ENCODE data around the gene RNF145.

RNF145 gene

DNA sequence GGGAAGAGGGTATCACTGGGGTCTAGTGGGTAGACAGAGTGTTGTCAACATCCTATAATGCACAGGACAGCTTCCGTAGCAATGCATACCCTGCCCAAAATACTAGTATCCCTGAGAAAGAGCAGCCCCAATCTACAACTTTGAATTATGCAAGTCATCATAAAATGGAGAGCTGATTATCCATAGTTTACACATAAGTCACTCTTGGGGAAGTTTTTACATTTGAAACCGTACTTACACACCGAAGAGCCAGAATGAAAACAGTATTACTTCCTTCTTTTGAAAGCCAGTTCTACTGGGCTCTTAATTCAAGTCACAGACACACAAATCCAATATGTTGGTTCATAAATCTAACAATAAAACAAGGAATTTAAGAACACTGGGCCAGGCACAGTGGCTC is 21.6 kb downstream of the RNF145 start:
- DNase-seq (ENCODE audit: low read depth) = no peak
- TF ChIP-seq, protein P1, sequence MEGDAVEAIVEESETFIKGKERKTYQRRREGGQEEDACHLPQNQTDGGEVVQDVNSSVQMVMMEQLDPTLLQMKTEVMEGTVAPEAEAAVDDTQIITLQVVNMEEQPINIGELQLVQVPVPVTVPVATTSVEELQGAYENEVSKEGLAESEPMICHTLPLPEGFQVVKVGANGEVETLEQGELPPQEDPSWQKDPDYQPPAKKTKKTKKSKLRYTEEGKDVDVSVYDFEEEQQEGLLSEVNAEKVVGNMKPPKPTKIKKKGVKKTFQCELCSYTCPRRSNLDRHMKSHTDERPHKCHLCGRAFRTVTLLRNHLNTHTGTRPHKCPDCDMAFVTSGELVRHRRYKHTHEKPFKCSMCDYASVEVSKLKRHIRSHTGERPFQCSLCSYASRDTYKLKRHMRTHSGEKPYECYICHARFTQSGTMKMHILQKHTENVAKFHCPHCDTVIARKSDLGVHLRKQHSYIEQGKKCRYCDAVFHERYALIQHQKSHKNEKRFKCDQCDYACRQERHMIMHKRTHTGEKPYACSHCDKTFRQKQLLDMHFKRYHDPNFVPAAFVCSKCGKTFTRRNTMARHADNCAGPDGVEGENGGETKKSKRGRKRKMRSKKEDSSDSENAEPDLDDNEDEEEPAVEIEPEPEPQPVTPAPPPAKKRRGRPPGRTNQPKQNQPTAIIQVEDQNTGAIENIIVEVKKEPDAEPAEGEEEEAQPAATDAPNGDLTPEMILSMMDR (IDR thresholded peaks at IDR 0.05; ENCODE audit: low read depth, low read length, missing control alignments) = no peak
- H3K4me3 ChIP-seq (ENCODE audit: low read depth, low read length) = no peak overlapping the region
- in situ Hi-C loops (cut with HindIII; ENCODE audit: low sequenced_read_pairs) = no loop called here

DNA sequence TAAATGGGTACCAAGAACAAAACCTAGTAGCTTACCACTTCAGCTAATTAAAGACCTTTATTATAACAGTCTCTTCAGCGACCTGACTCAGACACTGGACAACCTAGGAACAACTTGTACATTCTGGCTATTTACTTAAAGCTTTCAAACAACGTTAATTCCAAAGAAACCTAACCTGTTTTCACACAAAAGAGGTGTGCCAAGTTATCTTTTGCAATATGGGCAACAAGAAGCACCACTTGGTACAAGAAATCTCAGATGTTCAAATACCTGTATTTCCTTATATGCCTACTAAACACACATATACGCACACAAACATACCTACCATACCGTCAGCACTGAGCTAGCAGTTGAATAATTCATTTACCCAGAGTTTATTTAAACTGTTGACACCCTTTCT is 23.0 kb downstream of the RNF145 start:
- TF ChIP-seq, protein P1 (IDR thresholded peaks at IDR 0.05; ENCODE audit: low read depth, low read length, missing control alignments) = no peak
- in situ Hi-C loops (cut with HindIII; ENCODE audit: low sequenced_read_pairs) = no loop called here
- no peak for DNase-seq (ENCODE audit: low read depth)
- no peak overlapping the region for H3K4me3 ChIP-seq (ENCODE audit: low read depth, low read length)

DNA sequence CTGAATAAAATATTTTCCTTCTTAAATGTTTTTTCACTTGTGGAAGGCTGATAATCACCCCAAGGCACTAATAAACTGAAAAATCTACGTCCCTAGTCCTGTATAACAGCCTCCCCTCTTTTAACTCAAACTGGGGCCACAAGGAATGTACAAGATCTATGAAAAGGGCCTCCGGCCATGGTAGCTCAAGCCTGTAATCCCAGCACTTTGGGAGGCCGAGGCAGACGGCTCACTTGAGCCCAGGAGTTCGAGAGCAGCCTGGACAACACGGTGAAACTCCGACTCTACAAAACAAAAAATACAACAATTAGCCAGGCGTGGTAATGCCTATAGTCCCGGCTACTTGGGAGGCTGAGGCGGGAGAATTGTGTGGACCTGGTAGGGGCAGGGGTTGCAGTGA is 23.6 kb downstream of the RNF145 start:
- no peak for DNase-seq (ENCODE audit: low read depth)
- TF ChIP-seq, protein P1 (IDR thresholded peaks at IDR 0.05; ENCODE audit: low read depth, low read length, missing control alignments) = no peak
- no peak overlapping the region for H3K4me3 ChIP-seq (ENCODE audit: low read depth, low read length)
- in situ Hi-C loops (cut with HindIII; ENCODE audit: low sequenced_read_pairs) = no loop called here

DNA sequence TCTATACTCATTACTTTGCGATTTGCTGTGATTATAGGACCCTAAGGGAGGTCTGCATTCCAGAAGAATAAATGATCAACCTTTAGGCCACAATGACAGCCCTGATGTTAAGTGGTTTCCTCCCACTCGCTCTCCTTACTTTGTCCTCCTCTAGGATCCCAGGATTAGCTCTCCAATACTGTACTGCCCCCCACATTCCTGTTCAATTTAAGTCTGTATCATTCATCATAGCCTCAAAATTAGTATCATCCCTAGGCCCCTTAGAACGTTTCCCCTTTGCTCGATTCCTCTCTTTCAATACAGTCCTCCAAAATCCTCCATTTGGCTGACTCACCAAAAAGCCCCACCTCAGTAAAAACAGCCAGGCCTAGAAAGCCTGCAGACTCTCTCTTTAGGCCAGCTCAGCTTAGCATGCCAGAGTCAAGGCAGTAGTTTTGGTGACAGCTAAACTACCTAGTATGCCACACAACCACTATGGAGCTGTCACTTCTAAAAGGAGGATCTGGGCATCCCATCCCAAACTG is 24.4 kb downstream of the RNF145 start:
- TF ChIP-seq, protein P1 (IDR thresholded peaks at IDR 0.05; ENCODE audit: low read depth, low read length, missing control alignments) = no peak
- peak; percentile 84 for DNase-seq (ENCODE audit: low read depth)
- in situ Hi-C loops (cut with HindIII; ENCODE audit: low sequenced_read_pairs) = no loop called here
- H3K4me3 ChIP-seq (ENCODE audit: low read depth, low read length) = no peak overlapping the region

DNA sequence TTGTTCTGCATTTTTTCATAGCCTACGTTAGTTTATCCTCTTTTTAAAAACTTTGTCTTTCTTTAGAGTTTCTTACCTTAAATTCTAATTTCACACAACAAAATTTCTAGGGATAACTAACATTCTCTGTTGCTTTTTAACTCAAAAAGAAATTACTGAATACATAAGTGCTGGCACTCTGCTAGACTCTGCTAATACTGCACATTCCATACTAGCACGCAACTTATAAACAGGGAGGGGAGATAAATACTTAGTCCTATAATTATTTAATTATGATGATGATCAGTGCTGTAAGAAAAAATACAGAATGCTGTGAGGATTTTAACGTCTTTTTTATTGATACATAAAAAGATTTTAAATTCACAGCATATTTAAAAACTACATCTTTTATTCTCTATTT is 25.1 kb downstream of the RNF145 start:
- H3K4me3 ChIP-seq (ENCODE audit: low read depth, low read length) = no peak overlapping the region
- TF ChIP-seq, protein P1 (IDR thresholded peaks at IDR 0.05; ENCODE audit: low read depth, low read length, missing control alignments) = no peak
- in situ Hi-C loops (cut with HindIII; ENCODE audit: low sequenced_read_pairs) = no loop called here
- no peak for DNase-seq (ENCODE audit: low read depth)

DNA sequence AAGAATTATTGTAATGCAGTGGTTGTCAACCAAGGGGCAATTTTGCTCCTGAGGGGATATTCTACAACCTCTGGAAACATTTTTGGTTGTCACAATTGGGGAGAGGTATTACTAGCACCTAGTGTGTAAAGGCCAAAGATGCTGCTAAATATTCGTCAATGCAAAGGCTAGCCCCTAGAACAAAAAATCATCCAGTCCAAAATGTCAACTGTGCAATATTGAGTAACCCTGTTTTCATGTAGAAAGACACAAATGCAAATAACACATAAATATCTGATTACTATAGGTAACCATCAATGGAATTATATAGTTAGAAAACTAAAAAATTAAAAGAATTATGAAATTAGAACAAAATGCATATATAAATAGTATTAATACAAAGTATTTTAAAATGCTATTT is 26.1 kb downstream of the RNF145 start:
- no peak for DNase-seq (ENCODE audit: low read depth)
- in situ Hi-C loops (cut with HindIII; ENCODE audit: low sequenced_read_pairs) = no loop called here
- TF ChIP-seq, protein P1 (IDR thresholded peaks at IDR 0.05; ENCODE audit: low read depth, low read length, missing control alignments) = no peak
- H3K4me3 ChIP-seq (ENCODE audit: low read depth, low read length) = no peak overlapping the region

DNA sequence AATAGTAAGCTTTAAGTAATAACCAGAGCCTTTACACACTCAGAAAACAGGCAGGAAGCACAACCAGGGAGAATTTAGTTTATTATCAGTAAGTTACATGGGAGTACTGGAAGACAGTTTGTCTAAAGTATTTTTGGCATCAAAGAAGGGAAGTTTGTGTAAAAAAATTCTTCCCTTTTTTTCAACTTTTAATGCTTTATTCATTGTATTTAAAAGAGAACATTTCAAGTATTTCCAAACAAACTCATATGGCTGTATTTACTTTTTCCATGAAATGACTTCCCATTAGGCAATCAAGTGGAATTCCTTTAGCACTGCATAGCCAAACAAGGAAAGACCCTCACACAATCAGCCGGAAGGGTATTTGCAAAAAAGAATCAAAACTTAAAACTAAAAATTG is 26.7 kb downstream of the RNF145 start:
- TF ChIP-seq, protein P1 (IDR thresholded peaks at IDR 0.05; ENCODE audit: low read depth, low read length, missing control alignments) = no peak
- no peak for DNase-seq (ENCODE audit: low read depth)
- in situ Hi-C loops (cut with HindIII; ENCODE audit: low sequenced_read_pairs) = no loop called here
- no peak overlapping the region for H3K4me3 ChIP-seq (ENCODE audit: low read depth, low read length)

Measured in astrocyte of the cerebellum (primary cell).